ENCODE results near the gene TMEM181. TPM values are rescaled to one million over a fixed set of nuclear protein-coding genes. Genes with fewer than 3 reads are reported as not detected.
A peak's percentile ranks its signal among the peaks of the same experiment; 100 is the strongest.

TMEM181 gene
- total and polyA plus RNA-seq, 2 of the 13 experiments (the other 11 are each of a cell fraction or from before 2014, with no cell fraction given): 59.1 to 108 TPM

DNA sequence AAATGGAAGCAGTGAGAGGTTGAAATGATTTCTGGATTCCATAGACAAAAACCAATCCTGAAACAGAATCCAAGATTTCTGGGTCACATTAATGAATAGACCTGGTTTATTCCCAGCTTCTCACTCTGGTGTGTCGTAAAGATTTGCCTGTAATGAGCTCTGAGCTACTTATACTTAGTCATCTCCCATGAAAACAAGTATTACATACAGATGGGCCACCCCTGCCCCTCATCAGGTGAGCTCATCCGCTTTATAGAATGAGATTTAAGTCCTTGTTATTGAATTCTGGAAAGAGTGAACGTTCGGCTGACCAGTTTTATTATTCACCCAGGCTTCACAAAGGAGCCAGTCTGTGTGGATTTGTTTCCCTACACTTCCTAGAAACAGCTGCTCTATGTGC lies 47.1 kb upstream of the TMEM181 start:
- H4K20me1 ChIP-seq (ENCODE audit: insufficient read depth, low read length): no peaks in the 10 kb centered on the region
- H3K79me2 ChIP-seq (ENCODE audit: insufficient read depth, low read length): no peaks in the 10 kb centered on the region
- no peak overlapping the region for H3K27ac ChIP-seq (ENCODE audit: extremely low read length, insufficient read depth, low read length)
- no peak overlapping the region for H3K4me3 ChIP-seq (replicated peaks in 1 of 3; ENCODE audit: insufficient read depth in 1 of 3, low read depth in 2 of 3, low read length in 3 of 3)
- H3K4me1 ChIP-seq (ENCODE audit: insufficient read depth, low read length): peaks cover 10% of the 10 kb centered on the region
- intact Hi-C loops (cut with micrococcal nuclease; ENCODE audit: unreplicated experiment): no loop called here
- no TSS peak for BruUV-seq (replicated peaks)
- no peak overlapping the region for H3K4me2 ChIP-seq (ENCODE audit: low read depth, low read length)
- in situ Hi-C loops (cut with HindIII; ENCODE audit: extremely low pct_ligation_motif_present, low pct_unique_long_range_greater_than_20kb): loop anchor here (25.0 kb wide), 1 partner anchor 301 kb away; no protein-coding TSS in a partner anchor
- CTCF ChIA-PET (ENCODE audit: low intra/inter-chr PET ratio, low total read pairs): no interaction called here
- no peak for ATAC-seq
- FAIRE-seq: peak; percentile 23
- H3K9ac ChIP-seq (ENCODE audit: insufficient read depth, low read depth, low read length): no peak overlapping the region
- DNase-seq (ENCODE audit: low spot score): no peak
- WGBS (ENCODE audit: low lambda C conversion rate): 97% methylated on average over 4 of the region's 4 CpGs
- no peaks in the 10 kb centered on the region for H3K27me3 ChIP-seq (ENCODE audit: control insufficient read depth in 1 of 2, insufficient read depth in 2 of 2, low read length in 2 of 2)
- H2AFZ ChIP-seq (ENCODE audit: low read length): no peak overlapping the region
- TF ChIP-seq RNF2 (conservative IDR thresholded peaks at IDR 0.05; ENCODE audit: low read depth): no peak
- H3K36me3 ChIP-seq (replicated peaks in 1 of 2; ENCODE audit: control insufficient read depth in 1 of 2, insufficient read depth in 2 of 2, low read length in 2 of 2): no peaks in the 10 kb centered on the region; a peak in 1 of 5 replicates
- POLR2A ChIA-PET: no interaction called here
- H3K9me3 ChIP-seq (ENCODE audit: low read length): no peaks in the 10 kb centered on the region

DNA sequence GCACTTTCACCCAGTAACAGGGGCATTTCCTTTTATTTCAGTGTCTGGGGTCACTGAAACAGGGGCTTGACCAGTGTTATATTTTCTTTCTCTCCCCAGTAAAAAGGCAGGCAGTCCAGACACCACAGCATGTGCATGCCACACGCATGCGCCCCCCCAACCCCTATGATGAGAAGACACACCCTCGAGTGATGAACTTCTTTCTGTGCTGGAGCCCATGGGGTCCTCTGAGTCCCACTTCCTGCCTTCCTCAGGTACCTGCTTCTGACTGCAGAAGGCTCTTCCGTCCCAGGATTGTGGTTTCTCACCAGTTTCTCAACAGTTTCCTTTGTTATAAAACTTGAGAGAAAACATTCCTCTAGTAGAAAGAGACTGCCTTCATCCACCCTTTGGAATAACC lies 45.7 kb upstream of the TMEM181 start:
- in situ Hi-C loops (cut with HindIII; ENCODE audit: extremely low pct_ligation_motif_present, low pct_unique_long_range_greater_than_20kb): loop anchor here (25.0 kb wide), 1 partner anchor 302 kb away; no protein-coding TSS in a partner anchor
- H3K4me3 ChIP-seq (replicated peaks in 1 of 3; ENCODE audit: insufficient read depth in 1 of 3, low read depth in 2 of 3, low read length in 3 of 3): no peak overlapping the region
- no peak for ATAC-seq
- H3K4me2 ChIP-seq (ENCODE audit: low read depth, low read length): no peak overlapping the region
- intact Hi-C loops (cut with micrococcal nuclease; ENCODE audit: unreplicated experiment): no loop called here
- H3K9me3 ChIP-seq (ENCODE audit: low read length): no peaks in the 10 kb centered on the region
- no peak overlapping the region for H3K27ac ChIP-seq (ENCODE audit: extremely low read length, insufficient read depth, low read length)
- H3K79me2 ChIP-seq (ENCODE audit: insufficient read depth, low read length): no peaks in the 10 kb centered on the region
- DNase-seq (ENCODE audit: low spot score): no peak
- BruUV-seq (replicated peaks): no TSS peak
- CTCF ChIA-PET (ENCODE audit: low intra/inter-chr PET ratio, low total read pairs): no interaction called here
- no peaks in the 10 kb centered on the region; a peak in 1 of 5 replicates for H3K36me3 ChIP-seq (replicated peaks in 1 of 2; ENCODE audit: control insufficient read depth in 1 of 2, insufficient read depth in 2 of 2, low read length in 2 of 2)
- FAIRE-seq: no peak
- WGBS (ENCODE audit: low lambda C conversion rate): 90% methylated on average over 4 of the region's 4 CpGs
- no peaks in the 10 kb centered on the region for H3K27me3 ChIP-seq (ENCODE audit: control insufficient read depth in 1 of 2, insufficient read depth in 2 of 2, low read length in 2 of 2)
- no peaks in the 10 kb centered on the region for H4K20me1 ChIP-seq (ENCODE audit: insufficient read depth, low read length)
- no peak overlapping the region for H3K9ac ChIP-seq (ENCODE audit: insufficient read depth, low read depth, low read length)
- POLR2A ChIA-PET: no interaction called here
- no peak overlapping the region for H2AFZ ChIP-seq (ENCODE audit: low read length)
- H3K4me1 ChIP-seq (ENCODE audit: insufficient read depth, low read length): peaks cover 12% of the 10 kb centered on the region; the same call in 1 of the 2 replicates
- no peak for TF ChIP-seq ZNF549 (CRISPR knock-in tag; IDR thresholded peaks at IDR 0.05)
- TF ChIP-seq ZNF326 (CRISPR knock-in tag; IDR thresholded peaks at IDR 0.05; ENCODE audit: borderline replicate concordance): no peak
- TF ChIP-seq, protein P1, sequence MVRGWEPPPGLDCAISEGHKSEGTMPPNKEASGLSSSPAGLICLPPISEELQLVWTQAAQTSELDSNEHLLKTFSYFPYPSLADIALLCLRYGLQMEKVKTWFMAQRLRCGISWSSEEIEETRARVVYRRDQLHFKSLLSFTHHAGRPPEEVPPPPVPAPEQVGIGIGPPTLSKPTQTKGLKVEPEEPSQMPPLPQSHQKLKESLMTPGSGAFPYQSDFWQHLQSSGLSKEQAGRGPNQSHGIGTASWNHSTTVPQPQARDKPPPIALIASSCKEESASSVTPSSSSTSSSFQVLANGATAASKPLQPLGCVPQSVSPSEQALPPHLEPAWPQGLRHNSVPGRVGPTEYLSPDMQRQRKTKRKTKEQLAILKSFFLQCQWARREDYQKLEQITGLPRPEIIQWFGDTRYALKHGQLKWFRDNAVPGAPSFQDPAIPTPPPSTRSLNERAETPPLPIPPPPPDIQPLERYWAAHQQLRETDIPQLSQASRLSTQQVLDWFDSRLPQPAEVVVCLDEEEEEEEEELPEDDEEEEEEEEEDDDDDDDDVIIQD (CRISPR knock-in tag; IDR thresholded peaks at IDR 0.05; ENCODE audit: low read depth): no peak
- TF ChIP-seq, protein P2, sequence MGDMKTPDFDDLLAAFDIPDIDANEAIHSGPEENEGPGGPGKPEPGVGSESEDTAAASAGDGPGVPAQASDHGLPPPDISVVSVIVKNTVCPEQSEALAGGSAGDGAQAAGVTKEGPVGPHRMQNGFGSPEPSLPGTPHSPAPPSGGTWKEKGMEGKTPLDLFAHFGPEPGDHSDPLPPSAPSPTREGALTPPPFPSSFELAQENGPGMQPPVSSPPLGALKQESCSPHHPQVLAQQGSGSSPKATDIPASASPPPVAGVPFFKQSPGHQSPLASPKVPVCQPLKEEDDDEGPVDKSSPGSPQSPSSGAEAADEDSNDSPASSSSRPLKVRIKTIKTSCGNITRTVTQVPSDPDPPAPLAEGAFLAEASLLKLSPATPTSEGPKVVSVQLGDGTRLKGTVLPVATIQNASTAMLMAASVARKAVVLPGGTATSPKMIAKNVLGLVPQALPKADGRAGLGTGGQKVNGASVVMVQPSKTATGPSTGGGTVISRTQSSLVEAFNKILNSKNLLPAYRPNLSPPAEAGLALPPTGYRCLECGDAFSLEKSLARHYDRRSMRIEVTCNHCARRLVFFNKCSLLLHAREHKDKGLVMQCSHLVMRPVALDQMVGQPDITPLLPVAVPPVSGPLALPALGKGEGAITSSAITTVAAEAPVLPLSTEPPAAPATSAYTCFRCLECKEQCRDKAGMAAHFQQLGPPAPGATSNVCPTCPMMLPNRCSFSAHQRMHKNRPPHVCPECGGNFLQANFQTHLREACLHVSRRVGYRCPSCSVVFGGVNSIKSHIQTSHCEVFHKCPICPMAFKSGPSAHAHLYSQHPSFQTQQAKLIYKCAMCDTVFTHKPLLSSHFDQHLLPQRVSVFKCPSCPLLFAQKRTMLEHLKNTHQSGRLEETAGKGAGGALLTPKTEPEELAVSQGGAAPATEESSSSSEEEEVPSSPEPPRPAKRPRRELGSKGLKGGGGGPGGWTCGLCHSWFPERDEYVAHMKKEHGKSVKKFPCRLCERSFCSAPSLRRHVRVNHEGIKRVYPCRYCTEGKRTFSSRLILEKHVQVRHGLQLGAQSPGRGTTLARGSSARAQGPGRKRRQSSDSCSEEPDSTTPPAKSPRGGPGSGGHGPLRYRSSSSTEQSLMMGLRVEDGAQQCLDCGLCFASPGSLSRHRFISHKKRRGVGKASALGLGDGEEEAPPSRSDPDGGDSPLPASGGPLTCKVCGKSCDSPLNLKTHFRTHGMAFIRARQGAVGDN (CRISPR knock-in tag; IDR thresholded peaks at IDR 0.05): no peak
- TF ChIP-seq, protein P3, sequence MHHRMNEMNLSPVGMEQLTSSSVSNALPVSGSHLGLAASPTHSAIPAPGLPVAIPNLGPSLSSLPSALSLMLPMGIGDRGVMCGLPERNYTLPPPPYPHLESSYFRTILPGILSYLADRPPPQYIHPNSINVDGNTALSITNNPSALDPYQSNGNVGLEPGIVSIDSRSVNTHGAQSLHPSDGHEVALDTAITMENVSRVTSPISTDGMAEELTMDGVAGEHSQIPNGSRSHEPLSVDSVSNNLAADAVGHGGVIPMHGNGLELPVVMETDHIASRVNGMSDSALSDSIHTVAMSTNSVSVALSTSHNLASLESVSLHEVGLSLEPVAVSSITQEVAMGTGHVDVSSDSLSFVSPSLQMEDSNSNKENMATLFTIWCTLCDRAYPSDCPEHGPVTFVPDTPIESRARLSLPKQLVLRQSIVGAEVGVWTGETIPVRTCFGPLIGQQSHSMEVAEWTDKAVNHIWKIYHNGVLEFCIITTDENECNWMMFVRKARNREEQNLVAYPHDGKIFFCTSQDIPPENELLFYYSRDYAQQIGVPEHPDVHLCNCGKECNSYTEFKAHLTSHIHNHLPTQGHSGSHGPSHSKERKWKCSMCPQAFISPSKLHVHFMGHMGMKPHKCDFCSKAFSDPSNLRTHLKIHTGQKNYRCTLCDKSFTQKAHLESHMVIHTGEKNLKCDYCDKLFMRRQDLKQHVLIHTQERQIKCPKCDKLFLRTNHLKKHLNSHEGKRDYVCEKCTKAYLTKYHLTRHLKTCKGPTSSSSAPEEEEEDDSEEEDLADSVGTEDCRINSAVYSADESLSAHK (CRISPR knock-in tag; IDR thresholded peaks at IDR 0.05; ENCODE audit: borderline replicate concordance): no peak
- TF ChIP-seq YY1 (IDR thresholded peaks at IDR 0.05; ENCODE audit: insufficient read depth, insufficient replicate concordance, low read depth, low read length): no peak
- TF ChIP-seq, protein P4, sequence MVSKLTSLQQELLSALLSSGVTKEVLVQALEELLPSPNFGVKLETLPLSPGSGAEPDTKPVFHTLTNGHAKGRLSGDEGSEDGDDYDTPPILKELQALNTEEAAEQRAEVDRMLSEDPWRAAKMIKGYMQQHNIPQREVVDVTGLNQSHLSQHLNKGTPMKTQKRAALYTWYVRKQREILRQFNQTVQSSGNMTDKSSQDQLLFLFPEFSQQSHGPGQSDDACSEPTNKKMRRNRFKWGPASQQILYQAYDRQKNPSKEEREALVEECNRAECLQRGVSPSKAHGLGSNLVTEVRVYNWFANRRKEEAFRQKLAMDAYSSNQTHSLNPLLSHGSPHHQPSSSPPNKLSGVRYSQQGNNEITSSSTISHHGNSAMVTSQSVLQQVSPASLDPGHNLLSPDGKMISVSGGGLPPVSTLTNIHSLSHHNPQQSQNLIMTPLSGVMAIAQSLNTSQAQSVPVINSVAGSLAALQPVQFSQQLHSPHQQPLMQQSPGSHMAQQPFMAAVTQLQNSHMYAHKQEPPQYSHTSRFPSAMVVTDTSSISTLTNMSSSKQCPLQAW (CRISPR knock-in tag; IDR thresholded peaks at IDR 0.05): no peak

Data from HepG2 (cell line).